ENCODE data around the gene PARP1.
"Not testable (repeated sequence)": the region's sequence is repeated elsewhere in the genome, so short reads cannot be mapped to it uniquely, and the experiment has no call there.

DNA sequence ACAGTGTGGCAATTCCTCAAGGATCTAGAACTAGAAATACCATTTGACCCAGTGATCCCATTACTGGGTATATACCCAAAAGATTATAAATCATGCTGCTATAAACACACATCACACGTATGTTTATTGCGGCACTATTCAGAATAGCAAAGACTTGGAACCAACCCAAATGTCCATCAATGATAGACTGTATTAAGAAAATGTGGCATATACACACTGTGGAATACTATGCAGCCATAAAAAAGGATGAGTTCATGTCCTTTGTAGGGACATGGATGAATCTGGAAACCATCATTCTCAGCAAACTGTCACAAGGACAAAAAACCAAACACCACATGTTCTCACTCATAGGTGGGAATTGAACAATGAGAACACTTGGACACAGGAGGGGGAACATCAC, 24.0 kb upstream of the PARP1 start:
- TF ChIP-seq POLR2A (IDR thresholded peaks at IDR 0.05): not testable (repeated sequence)
- TF ChIP-seq, protein P1, sequence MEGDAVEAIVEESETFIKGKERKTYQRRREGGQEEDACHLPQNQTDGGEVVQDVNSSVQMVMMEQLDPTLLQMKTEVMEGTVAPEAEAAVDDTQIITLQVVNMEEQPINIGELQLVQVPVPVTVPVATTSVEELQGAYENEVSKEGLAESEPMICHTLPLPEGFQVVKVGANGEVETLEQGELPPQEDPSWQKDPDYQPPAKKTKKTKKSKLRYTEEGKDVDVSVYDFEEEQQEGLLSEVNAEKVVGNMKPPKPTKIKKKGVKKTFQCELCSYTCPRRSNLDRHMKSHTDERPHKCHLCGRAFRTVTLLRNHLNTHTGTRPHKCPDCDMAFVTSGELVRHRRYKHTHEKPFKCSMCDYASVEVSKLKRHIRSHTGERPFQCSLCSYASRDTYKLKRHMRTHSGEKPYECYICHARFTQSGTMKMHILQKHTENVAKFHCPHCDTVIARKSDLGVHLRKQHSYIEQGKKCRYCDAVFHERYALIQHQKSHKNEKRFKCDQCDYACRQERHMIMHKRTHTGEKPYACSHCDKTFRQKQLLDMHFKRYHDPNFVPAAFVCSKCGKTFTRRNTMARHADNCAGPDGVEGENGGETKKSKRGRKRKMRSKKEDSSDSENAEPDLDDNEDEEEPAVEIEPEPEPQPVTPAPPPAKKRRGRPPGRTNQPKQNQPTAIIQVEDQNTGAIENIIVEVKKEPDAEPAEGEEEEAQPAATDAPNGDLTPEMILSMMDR (IDR thresholded peaks at IDR 0.05): not testable (repeated sequence)
